Upper lobe of right lung (tissue), 1 donor: ENCODE results near the gene ALCAM. TPM values are rescaled to one million over a fixed set of nuclear protein-coding genes. Genes with fewer than 3 reads are reported as not detected.

ENCODE experiments used
- ATAC-seq: fragments of 200-7000 bp; cut with Tn5 transposase; one replicate; pipeline ENCODE4 v1.9.1; 2020; ENCODE audit warnings: mild to moderate bottlenecking, moderate library complexity
- DNase-seq: peaks from one replicate; pipeline ENCODE4 v3.0.0-alpha.2; 2020
- H3K27ac ChIP-seq: fragments of 200-600 bp; one replicate; pipeline ENCODE4 v1.8.0; 2022
- H3K27me3 ChIP-seq: fragments of 200-600 bp; one replicate; pipeline ENCODE4 v1.8.0; 2022; ENCODE audit warnings: mild to moderate bottlenecking
- H3K36me3 ChIP-seq: fragments of 200-600 bp; one replicate; pipeline ENCODE4 v1.8.0; 2022
- H3K4me1 ChIP-seq: fragments of 200-600 bp; one replicate; pipeline ENCODE4 v1.8.0; 2022
- H3K4me3 ChIP-seq: fragments of 200-600 bp; one replicate; pipeline ENCODE4 v1.8.0; 2022; ENCODE audit warnings: mild to moderate bottlenecking
- H3K9me3 ChIP-seq: fragments of 200-600 bp; one replicate; pipeline ENCODE4 v1.8.0; 2022
- CTCF ChIP-seq: fragments of 200-600 bp; IDR thresholded peaks from one replicate; pipeline ENCODE4 v1.8.0; 2022; ENCODE audit warnings: antibody characterized with exemption
- intact Hi-C: fragments of 100-400 bp; cut with DNase I; formaldehyde crosslinking; loops from one replicate; pipeline ENCODE4 v1.11.0; 2022
- total RNA-seq: library from RNA; stranded (reverse); fragmentation: NEBNext Ultra II Directional; extraction: Animal tissue kit (Norgen Biotek cat#: 25700); gene quantifications from one replicate; pipeline ENCODE4 v1.2.1, GENCODE V29; 2021
- donor health status: DM: no; HTN: yes; CAD: no; lungs with severe emphysema.

Gene ALCAM
- total RNA-seq, 1 donor from 2014 or later, result 202 TPM

GRCh38 chr3:105526360-105527111, 159.8 kb downstream of the ALCAM start:
- no peaks in the 10 kb centered on the region for H3K36me3 ChIP-seq
- no peaks in the 10 kb centered on the region for H3K9me3 ChIP-seq
- DNase-seq (no peak), ATAC-seq (no peak)
- H3K4me3 ChIP-seq, result no peak overlapping the region
- no peaks in the 10 kb centered on the region for H3K4me1 ChIP-seq
- intact Hi-C loops, result no loop called here
- TF ChIP-seq CTCF, result no peak
- H3K27ac ChIP-seq, result no peak overlapping the region
- H3K27me3 ChIP-seq, result no peaks in the 10 kb centered on the region

GRCh38 chr3:105527535-105527934, 160.8 kb downstream of the ALCAM start:
- Histone ChIP-seq H3K36me3 (peaks cover 8% of the 10 kb centered on the region), H3K4me3 (no peak overlapping the region), H3K27ac (no peak overlapping the region), H3K4me1 (no peaks in the 10 kb centered on the region), H3K9me3 (no peaks in the 10 kb centered on the region), H3K27me3 (no peaks in the 10 kb centered on the region)
- DNase-seq (no peak), ATAC-seq (no peak)
- TF ChIP-seq CTCF, result no peak
- intact Hi-C loops, result no loop called here

GRCh38 chr3:105527949-105528348, 161.2 kb downstream of the ALCAM start:
- intact Hi-C loops, result no loop called here
- Histone ChIP-seq H3K27ac (no peak overlapping the region), H3K36me3 (peaks cover 8% of the 10 kb centered on the region), H3K9me3 (no peaks in the 10 kb centered on the region), H3K27me3 (no peaks in the 10 kb centered on the region), H3K4me1 (no peaks in the 10 kb centered on the region), H3K4me3 (no peak overlapping the region)
- DNase-seq, result no peak
- TF ChIP-seq CTCF, result no peak
- no peak for ATAC-seq

GRCh38 chr3:105528955-105529354, 162.2 kb downstream of the ALCAM start:
- ATAC-seq, result no peak

GRCh38 chr3:105529456-105529855, 162.7 kb downstream of the ALCAM start:
- TF ChIP-seq CTCF, result no peak
- peaks cover 8% of the 10 kb centered on the region for H3K36me3 ChIP-seq
- intact Hi-C loops, result no loop called here
- no peak overlapping the region for H3K27ac ChIP-seq
- no peak for DNase-seq
- H3K4me1 ChIP-seq, result no peaks in the 10 kb centered on the region
- no peaks in the 10 kb centered on the region for H3K27me3 ChIP-seq
- no peaks in the 10 kb centered on the region for H3K9me3 ChIP-seq
- no peak for ATAC-seq
- H3K4me3 ChIP-seq, result no peak overlapping the region

More at GRCh38 chr3:105528955-105529354, 162.2 kb downstream of the ALCAM start:
- intact Hi-C loops, result no loop called here
- TF ChIP-seq CTCF, result no peak
- Histone ChIP-seq H3K27me3 (no peaks in the 10 kb centered on the region), H3K36me3 (peaks cover 8% of the 10 kb centered on the region), H3K9me3 (no peaks in the 10 kb centered on the region), H3K27ac (no peak overlapping the region), H3K4me3 (no peak overlapping the region), H3K4me1 (no peaks in the 10 kb centered on the region)
- no peak for DNase-seq

- peaks cover 12% of the 10 kb centered on the region for H3K36me3 ChIP-seq
- intact Hi-C loops, result no loop called here
- H3K27me3 ChIP-seq, result no peaks in the 10 kb centered on the region
- no peak for ATAC-seq
- H3K27ac ChIP-seq, result no peak overlapping the region
- H3K4me1 ChIP-seq, result no peaks in the 10 kb centered on the region
- no peaks in the 10 kb centered on the region for H3K9me3 ChIP-seq
- TF ChIP-seq CTCF, result no peak
- H3K4me3 ChIP-seq, result no peak overlapping the region
- no peak for DNase-seq
These were observed 165.5 kb downstream of the ALCAM start for GRCh38 chr3:105532251-105532650.
